ENCODE measurements around the gene HMMR. TPM values are rescaled to one million over a fixed set of nuclear protein-coding genes. Genes with fewer than 3 reads are reported as not detected.
A peak's percentile ranks its signal among the peaks of the same experiment; 100 is the strongest.

The HMMR gene
- total RNA-seq, 4 donors from 2014 or later, result 0.16 to 1.4 (median 0.54) TPM; not detected in 1

GRCh38 chr5:163458778-163459385 lies 1.6 kb upstream of the HMMR start:
- Histone ChIP-seq H3K4me3 (peak overlapping the region; percentile 69 to 86), H3K27me3 (no peaks in the 10 kb centered on the region), H3K27ac (peak overlapping the region; percentile 90 to 97 (median 94)), H3K9me3 (no peaks in the 10 kb centered on the region), H3K36me3 (peaks cover 0 to 24% of the 10 kb centered on the region in 2 donors), H3K4me1 (peaks cover 0 to 42% (median 20%) of the 10 kb centered on the region in 3 donors)
- 37 to 52% methylated on average over 6 of the region's 6 CpGs for WGBS, 2 donors (ENCODE audit: low coverage in 1 of 2)
- ATAC-seq, result no peak
- TF ChIP-seq POLR2A (IDR thresholded peaks at IDR 0.05), result no peak
- no peak for TF ChIP-seq POLR2AphosphoS5 (IDR thresholded peaks at IDR 0.05)
- TF ChIP-seq CTCF (IDR thresholded peaks at IDR 0.05), result no peak
- TF ChIP-seq EP300 (IDR thresholded peaks at IDR 0.05), result no peak

GRCh38 chr5:163459462-163459818 lies 992 bp upstream of the HMMR start:
- H3K27me3 ChIP-seq, result no peaks in the 10 kb centered on the region
- H3K4me1 ChIP-seq, result peaks cover 0 to 42% (median 20%) of the 10 kb centered on the region in 3 donors
- peak; percentile 3 for ATAC-seq
- peak overlapping the region; percentile 69 to 86 for H3K4me3 ChIP-seq
- peak overlapping the region; percentile 90 to 97 (median 94) for H3K27ac ChIP-seq
- no peaks in the 10 kb centered on the region for H3K9me3 ChIP-seq
- no peak for TF ChIP-seq CTCF (IDR thresholded peaks at IDR 0.05)
- no peak for TF ChIP-seq EP300 (IDR thresholded peaks at IDR 0.05)
- no peak for TF ChIP-seq POLR2AphosphoS5 (IDR thresholded peaks at IDR 0.05)
- no peak for TF ChIP-seq POLR2A (IDR thresholded peaks at IDR 0.05)
- peaks cover 0 to 18% of the 10 kb centered on the region in 2 donors for H3K36me3 ChIP-seq
- 1% methylated on average over 12 of the region's 12 CpGs; no CpG with 5 or more reads in 1 of the 2 donors for WGBS, 2 donors (ENCODE audit: low coverage in 1 of 2)

DNA sequence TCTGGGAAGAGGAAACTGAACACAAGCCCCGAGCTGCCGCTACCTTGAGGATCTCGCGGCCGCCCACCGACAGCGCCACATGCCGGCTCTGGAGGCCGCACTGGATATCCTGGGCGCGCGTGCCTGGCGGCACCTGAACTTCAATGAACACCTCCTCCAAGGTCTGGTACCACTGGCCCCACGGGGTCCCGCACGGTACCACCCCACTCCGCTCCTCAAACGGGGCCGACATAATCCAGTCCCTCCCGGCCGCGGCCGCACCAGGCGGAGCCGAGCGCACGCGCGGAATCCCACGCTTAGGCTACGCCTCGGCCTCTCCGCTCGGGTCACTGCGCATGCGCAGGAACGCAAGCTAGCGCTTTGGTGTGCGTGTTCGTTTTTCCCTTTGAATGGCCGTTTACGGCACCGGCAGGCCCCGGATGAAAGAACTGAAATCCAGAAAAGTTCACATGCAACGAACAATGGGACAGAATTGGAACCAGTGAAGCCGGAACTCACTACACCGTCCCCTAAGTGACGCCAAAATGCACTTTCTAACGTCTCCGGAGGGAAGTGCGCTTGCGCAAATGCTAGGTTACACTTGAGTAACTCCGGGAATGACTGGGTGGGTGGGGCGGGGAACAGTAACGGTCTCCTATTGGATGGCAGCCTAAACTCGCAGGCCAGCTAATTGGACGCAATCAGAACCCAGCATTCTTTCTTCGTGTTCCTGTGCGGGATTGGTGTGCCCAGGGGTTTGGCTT lies 442 bp upstream of the HMMR start, which contains the start of gene NUDCD2:
Gene NUDCD2 (minus strand): TSS at position 284 of the 743 bp plus-strand sequence. CDS start 52 bp downstream, at position 232.
- 0 to 1% methylated on average over 11 to 15 of the region's 59 CpGs for WGBS, 2 donors (ENCODE audit: low coverage in 1 of 2)
- Histone ChIP-seq H3K4me3 (peak within 1 kb of the TSS; percentile 69 to 86), H3K9me3 (no peaks in the 10 kb centered on the region), H3K36me3 (peaks cover 0 to 13% of the 10 kb centered on the region in 2 donors), H3K4me1 (peaks cover 0 to 42% (median 20%) of the 10 kb centered on the region in 3 donors), H3K27me3 (no peaks in the 10 kb centered on the region), H3K27ac (peak within 1 kb of the TSS; percentile 90 to 97 (median 94))
- TF ChIP-seq CTCF (IDR thresholded peaks at IDR 0.05) (peak in 3 of 4 experiments; percentile 26 to 61 (median 38)), POLR2A (IDR thresholded peaks at IDR 0.05) (peak; percentile 88 to 93), EP300 (IDR thresholded peaks at IDR 0.05) (no peak), POLR2AphosphoS5 (IDR thresholded peaks at IDR 0.05) (peak; percentile 94)
- peak; percentile 97 for ATAC-seq

GRCh38 chr5:163463063-163463435 lies 2.6 kb downstream of the HMMR start:
- H3K4me3 ChIP-seq, result no peak overlapping the region
- H3K4me1 ChIP-seq, result peaks cover 0 to 30% (median 19%) of the 10 kb centered on the region in 3 donors
- H3K9me3 ChIP-seq, result no peaks in the 10 kb centered on the region
- no peaks in the 10 kb centered on the region for H3K27me3 ChIP-seq
- H3K36me3 ChIP-seq, result no peaks in the 10 kb centered on the region
- no peak for ATAC-seq
- no peak overlapping the region for H3K27ac ChIP-seq
- TF ChIP-seq POLR2AphosphoS5 (IDR thresholded peaks at IDR 0.05) (no peak), CTCF (IDR thresholded peaks at IDR 0.05) (no peak), POLR2A (IDR thresholded peaks at IDR 0.05) (no peak), EP300 (IDR thresholded peaks at IDR 0.05) (no peak)

Data from gastroesophageal sphincter (tissue), 4 donors.